K562 (cell line): Measurements from ENCODE around the gene FLAD1. TPM values are rescaled to one million over a fixed set of nuclear protein-coding genes. Genes with fewer than 3 reads are reported as not detected.

Experiments used
- ATF3 ChIP-seq, 2 experiments: fragments of 450-650 bp in 1 of 2; sonication (generic) in 1 of 2; formaldehyde crosslinking in 1 of 2; IDR thresholded peaks in 1 of 2; conservative IDR thresholded peaks in 1 of 2; 2 replicates each; pipeline versions ENCODE4 v1.6.1 to v1.8.1; 2016 to 2023; ENCODE audit warnings: mild to moderate bottlenecking in 2 of 2, moderate library complexity in 2 of 2, inconsistent platforms in 1 of 2, missing genetic modification reagents in 1 of 2
- CBX1 ChIP-seq: sonication (generic); IDR thresholded peaks from 2 replicates; pipeline ENCODE4 v1.6.1; 2016; ENCODE audit warnings: antibody characterized with exemption, low read depth, mild to moderate bottlenecking
- CREM ChIP-seq: IDR thresholded peaks from 2 replicates; pipeline ENCODE4 v1.6.1; 2014; ENCODE audit warnings: antibody characterized with exemption, low read depth
- E2F1 ChIP-seq: sonication (generic); formaldehyde crosslinking; IDR thresholded peaks from 2 replicates; pipeline ENCODE4 v1.8.1; 2023; ENCODE audit warnings: mild to moderate bottlenecking, missing genetic modification reagents, moderate library complexity
- FOXM1 ChIP-seq, 2 experiments: fragments of 450-650 bp in 1 of 2; sonication (generic) in 1 of 2; formaldehyde crosslinking in 1 of 2; IDR thresholded peaks; 2 replicates each; pipeline versions ENCODE4 v1.6.1 to v1.9.0; 2017 to 2022; ENCODE audit warnings: low read depth in 2 of 2, mild to moderate bottlenecking in 2 of 2, missing genetic modification reagents in 1 of 2, moderate library complexity in 1 of 2
- GABPB1 ChIP-seq: sonication (generic); formaldehyde crosslinking; IDR thresholded peaks from 2 replicates; pipeline ENCODE4 v1.8.0; 2022; ENCODE audit warnings: mild to moderate bottlenecking, missing genetic modification reagents
- HCFC1 ChIP-seq: IDR thresholded peaks from 2 replicates; pipeline ENCODE4 v1.6.1; 2012; ENCODE audit warnings: low read depth, low read length, improper control_type of control experiment
- MYNN ChIP-seq, 2 experiments: sonication (generic); formaldehyde crosslinking in 1 of 2; IDR thresholded peaks; 2 replicates each; pipeline versions ENCODE4 v1.5.0 to v1.6.1; 2016 to 2020; ENCODE audit warnings: antibody characterized with exemption in 1 of 2, missing genetic modification reagents in 1 of 2
- PHB ChIP-seq: fragments of 250-450 bp; sonication (Bioruptor Pico); IDR thresholded peaks from 2 replicates; pipeline ENCODE4 v1.5.0; 2021
- POU5F1 ChIP-seq: fragments of 150-350 bp; IDR thresholded peaks from 2 replicates; pipeline ENCODE4 v1.6.1; 2014; ENCODE audit warnings: borderline replicate concordance, low read length, low read depth, mild to moderate bottlenecking; ENCODE audit not compliant: partially characterized antibody
- PURB ChIP-seq: sonication (generic); formaldehyde crosslinking; IDR thresholded peaks from 2 replicates; pipeline ENCODE4 v1.9.0; 2021; ENCODE audit warnings: low read depth, mild to moderate bottlenecking, missing genetic modification reagents
- SIX5 ChIP-seq, 2 experiments: IDR thresholded peaks; 2 replicates each; pipeline ENCODE4 v1.6.1; 2011; ENCODE audit warnings: low read length in 2 of 2, borderline replicate concordance in 1 of 2, low read depth in 1 of 2, mild to moderate bottlenecking in 1 of 2, moderate library complexity in 1 of 2; ENCODE audit not compliant: insufficient read depth in 1 of 2
- STAT6 ChIP-seq: sonication (generic); formaldehyde crosslinking; IDR thresholded peaks from 2 replicates; pipeline ENCODE4 v1.8.1; 2023; ENCODE audit warnings: mild to moderate bottlenecking, missing genetic modification reagents
- THRB ChIP-seq: fragments of 450-650 bp; formaldehyde crosslinking; conservative IDR thresholded peaks from 2 replicates; pipeline ENCODE4 v1.4.0; 2022; ENCODE audit warnings: mild to moderate bottlenecking, missing genetic modification characterization
- TRIM28 ChIP-seq: fragments of 450-650 bp; IDR thresholded peaks from 2 replicates; pipeline ENCODE4 v1.6.1; 2017
- ZBTB12 ChIP-seq: fragments of 250-450 bp; sonication (Bioruptor Pico); IDR thresholded peaks from 2 replicates; pipeline ENCODE4 v1.4.0; 2020
- ZNF551 ChIP-seq: fragments of 250-450 bp; sonication (Bioruptor Pico); IDR thresholded peaks from 2 replicates; pipeline ENCODE4 v1.5.0; 2021; ENCODE audit warnings: mild to moderate bottlenecking, moderate library complexity
- ZNF766 ChIP-seq: fragments of 200-800 bp; sonication (Bioruptor generic); conservative IDR thresholded peaks from 2 replicates; pipeline ENCODE4 v1.6.1; 2016; ENCODE audit warnings: missing genetic modification characterization, missing compliant biosample characterization
- polyA plus RNA-seq, 8 experiments: library from polyadenylated mRNA; depleted of rRNA in 4 of 8; stranded (reverse) in 5 of 8; unstranded in 3 of 8; fragments of >200 nt; fragmentation: Nextera tagmentation in 2 of 8; fragmentation: Illumina TruSeq in 1 of 8; extraction: Ambion mirVana in 2 of 8; extraction: Trizol in 1 of 8; gene quantifications; 2 replicates each; pipeline versions ENCODE4 v1.2.1 to v1.2.3, GENCODE V29; 2011 to 2014; ENCODE audit warnings: inconsistent platforms in 1 of 8, missing spikeins in 1 of 8
- total RNA-seq, 7 experiments: library from RNA; depleted of rRNA in 6 of 7; stranded (reverse); fragments of >200 nt in 6 of 7; fragmentation: Illumina TruSeq in 2 of 7; extraction: Trizol in 2 of 7; gene quantifications; 2 replicates each; pipeline versions ENCODE4 v1.2.1 to v1.2.3, GENCODE V29; 2011 to 2021; ENCODE audit warnings: low replicate concordance in 1 of 7

Gene FLAD1
- total and polyA plus RNA-seq, 9 of the 15 experiments (the other 6 are each of a cell fraction or from before 2014, with no cell fraction given): 24.9 to 85.8 (median 67.0) TPM

GRCh38 chr1:155017041-155017945, 34.1 kb downstream of the FLAD1 start (continued):
- TF ChIP-seq E2F1 (CRISPR knock-in tag) (peak; percentile 62; the same call in 1 of the 2 replicates), PURB (CRISPR knock-in tag) (no peak), ZNF551 (CRISPR knock-in tag) (no peak), SIX5 (IDR thresholded peaks at IDR 0.05; ENCODE audit: borderline replicate concordance in 1 of 2, insufficient read depth in 1 of 2, low read depth in 1 of 2, low read length in 2 of 2) (no peak), TRIM28 (peak; percentile 32; the same call in 1 of the 2 replicates), HCFC1 (peak; percentile 51), CBX1 (peak; percentile 88), PHB (CRISPR knock-in tag) (no peak), ATF3 (IDR thresholded peaks at IDR 0.05) (peak; percentile 68), ATF3 (CRISPR knock-in tag; conservative IDR thresholded peaks at IDR 0.05) (0 out of 2 replicates have a peak, but pooled peaks have one; percentile 58), CREM (peak; percentile 69; the same call in 1 of the 2 replicates), ZBTB12 (no peak), GABPB1 (CRISPR knock-in tag) (peak; percentile 86), STAT6 (no peak), POU5F1 (no peak), MYNN (IDR thresholded peaks at IDR 0.05) (peak; percentile 92), MYNN (CRISPR knock-in tag; IDR thresholded peaks at IDR 0.05) (no peak), FOXM1 (IDR thresholded peaks at IDR 0.05; ENCODE audit: low read depth) (no peak), FOXM1 (CRISPR knock-in tag; IDR thresholded peaks at IDR 0.05; ENCODE audit: low read depth) (no peak; the same call in 1 of the 2 replicates), THRB (peak; percentile 64; the same call in 1 of the 2 replicates), ZNF766 (CRISPR knock-in tag) (0 out of 2 replicates have a peak, but pooled peaks have one; percentile 53)
